GM19099 (cell line): ENCODE results near the gene ASAP3.

Experiments used
- POLR2A ChIP-seq: IDR thresholded peaks from 3 replicates; pipeline ENCODE4 v1.6.1; 2011; ENCODE audit warnings: low read depth; ENCODE audit not compliant: insufficient read length; ENCODE audit errors: extremely low read depth

Gene ASAP3

DNA sequence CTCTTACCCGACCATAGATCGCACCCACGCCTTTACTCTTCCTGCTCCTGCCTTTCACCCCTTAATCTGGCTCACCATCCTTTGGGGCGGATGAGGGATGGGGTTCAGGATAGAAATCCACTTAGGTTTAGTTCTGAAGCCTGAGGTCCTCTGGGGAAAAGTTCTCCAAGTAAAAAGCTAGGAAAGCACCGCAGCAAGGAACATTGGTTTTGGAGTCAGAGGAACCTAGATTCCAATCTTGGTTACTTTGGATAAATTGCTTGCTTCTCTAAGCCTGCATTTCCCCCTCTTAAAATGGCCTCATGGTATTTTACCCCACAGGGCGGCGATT, 988 bp upstream of the ASAP3 start:
- no peak for TF ChIP-seq POLR2A

DNA sequence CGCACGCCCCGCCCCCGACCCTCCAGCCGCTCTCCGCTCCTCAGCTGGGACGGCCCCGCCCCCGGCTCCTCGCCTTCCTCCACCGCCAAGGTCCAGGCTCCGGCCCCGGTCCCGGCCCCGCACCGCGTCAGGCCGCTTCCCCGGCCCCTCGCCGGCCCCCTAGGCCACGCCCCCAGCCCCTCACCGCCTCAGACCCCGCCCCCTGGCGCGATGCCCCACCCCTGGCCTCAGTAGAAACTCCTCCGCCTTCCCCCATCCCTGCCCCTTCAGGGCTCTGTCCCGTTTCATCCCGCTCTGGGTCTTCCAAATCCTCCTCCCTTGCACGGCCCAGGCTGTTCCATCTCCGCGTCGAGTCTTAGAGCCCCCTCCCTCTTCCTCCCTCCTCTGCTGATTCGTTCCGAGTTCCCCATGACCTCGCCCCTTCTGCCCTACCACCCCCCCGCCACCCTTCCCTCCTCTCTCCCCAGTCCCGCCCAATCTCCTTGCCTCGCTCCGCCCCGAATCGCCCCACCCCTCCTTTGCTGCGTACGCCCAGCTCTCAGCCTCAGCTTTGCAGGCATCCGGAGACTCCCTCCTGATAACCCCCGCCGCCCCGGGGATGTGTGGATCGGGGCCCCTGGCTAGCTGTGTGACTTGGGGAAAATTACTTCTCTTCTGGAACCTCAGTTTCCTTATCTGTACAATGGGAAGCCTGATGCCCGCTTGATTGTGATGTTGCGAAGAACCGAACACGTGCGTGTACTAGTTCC, 448 bp upstream of the ASAP3 start:
- no peak for TF ChIP-seq POLR2A

DNA sequence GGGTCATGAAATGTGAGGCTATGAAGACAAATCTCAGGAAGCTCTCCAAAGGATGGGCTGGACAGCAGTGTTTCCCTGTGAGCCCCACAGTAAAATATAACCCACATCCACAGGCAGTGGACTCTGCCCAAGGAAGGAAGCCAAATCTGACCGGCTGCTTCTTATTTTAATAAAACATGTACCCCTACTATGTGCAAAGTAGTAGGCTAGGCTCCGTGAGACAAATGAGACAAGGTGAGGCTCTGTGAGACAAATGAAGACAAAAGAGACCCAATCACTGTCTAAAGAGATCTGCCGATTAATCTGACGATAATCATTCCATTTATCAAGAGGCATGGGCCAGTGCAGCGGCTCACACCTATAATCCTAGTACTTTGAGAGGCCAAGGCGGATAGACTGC, 2.1 kb downstream of the ASAP3 start:
- no peak for TF ChIP-seq POLR2A

DNA sequence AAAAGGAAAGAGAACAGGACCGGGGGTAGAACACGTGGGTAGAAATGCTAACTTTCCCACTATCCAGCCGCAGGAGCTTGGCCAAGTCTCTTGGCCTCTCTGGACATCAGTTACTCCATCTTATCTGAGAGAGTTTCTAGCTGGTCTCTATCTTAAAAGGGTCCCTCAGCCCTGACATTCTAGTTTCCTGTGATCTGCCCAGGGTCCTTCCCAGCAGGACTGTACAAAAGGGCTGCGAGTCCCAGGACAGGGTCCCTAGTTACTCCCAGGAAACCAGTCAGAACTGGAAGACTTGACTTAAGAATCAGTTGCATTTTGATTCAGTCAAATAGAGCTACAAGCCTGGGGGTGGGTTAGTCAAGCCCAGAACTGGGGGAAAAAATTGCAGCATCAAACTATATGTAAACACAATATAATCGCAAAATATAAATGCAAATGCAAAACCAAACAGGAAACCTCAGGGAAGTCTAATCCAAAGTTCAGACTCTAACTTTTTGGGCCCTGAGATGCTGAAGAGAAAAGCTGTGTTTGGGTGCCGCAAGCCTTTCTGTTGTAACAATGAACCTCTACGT, 2.9 kb downstream of the ASAP3 start:
- TF ChIP-seq POLR2A: no peak

DNA sequence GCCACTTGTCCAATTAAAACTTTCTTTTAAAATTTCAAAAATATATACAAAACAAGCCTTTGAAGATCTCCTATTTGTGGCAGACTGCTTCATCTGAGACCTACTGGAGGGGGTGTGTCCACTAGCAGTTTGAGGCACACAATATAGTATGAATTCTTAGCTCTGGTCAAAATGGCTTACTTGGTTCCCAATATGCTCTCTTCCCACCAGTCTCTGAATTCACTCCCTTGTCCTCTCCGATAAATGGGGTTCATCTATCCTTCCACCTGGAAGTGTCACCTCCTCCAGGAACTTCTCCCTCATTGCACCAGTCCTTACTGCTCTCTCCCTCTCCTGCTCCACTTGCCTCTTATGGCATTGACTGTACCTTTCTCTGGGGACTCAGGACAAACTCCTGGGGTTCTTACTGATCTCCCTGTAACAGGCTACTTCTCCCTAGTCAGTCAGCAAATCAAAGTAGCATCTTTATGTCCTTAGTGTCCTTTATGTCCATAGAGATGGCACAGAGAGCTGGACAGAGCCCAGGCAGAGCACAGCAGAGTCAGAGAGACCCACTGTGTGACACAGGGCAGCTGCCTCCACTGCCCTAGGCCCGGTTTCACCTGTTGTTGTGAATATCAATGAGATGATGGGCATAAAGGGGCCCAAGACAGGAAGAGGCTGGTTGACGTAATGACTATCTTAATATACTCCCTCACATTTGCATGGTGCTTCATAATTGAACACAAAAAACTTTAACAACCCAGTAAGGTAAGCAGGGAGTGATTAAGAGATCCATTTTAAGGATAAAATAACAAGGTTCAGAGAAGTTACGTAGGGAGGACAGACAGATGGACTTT, 3.6 kb downstream of the ASAP3 start:
- no peak for TF ChIP-seq POLR2A

DNA sequence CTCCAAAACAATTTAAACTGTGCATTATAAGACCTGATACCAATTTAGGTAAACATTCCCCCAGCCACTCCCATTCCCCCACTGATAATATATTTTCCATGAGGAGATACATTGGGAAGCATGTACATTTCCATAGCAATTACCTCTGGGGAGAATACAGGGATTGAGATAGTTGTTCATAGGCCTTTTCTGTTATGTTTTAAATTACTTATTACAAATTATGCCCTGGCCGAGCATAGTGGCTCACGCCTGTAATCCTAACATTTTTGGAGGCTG, 4.4 kb downstream of the ASAP3 start:
- no peak for TF ChIP-seq POLR2A

DNA sequence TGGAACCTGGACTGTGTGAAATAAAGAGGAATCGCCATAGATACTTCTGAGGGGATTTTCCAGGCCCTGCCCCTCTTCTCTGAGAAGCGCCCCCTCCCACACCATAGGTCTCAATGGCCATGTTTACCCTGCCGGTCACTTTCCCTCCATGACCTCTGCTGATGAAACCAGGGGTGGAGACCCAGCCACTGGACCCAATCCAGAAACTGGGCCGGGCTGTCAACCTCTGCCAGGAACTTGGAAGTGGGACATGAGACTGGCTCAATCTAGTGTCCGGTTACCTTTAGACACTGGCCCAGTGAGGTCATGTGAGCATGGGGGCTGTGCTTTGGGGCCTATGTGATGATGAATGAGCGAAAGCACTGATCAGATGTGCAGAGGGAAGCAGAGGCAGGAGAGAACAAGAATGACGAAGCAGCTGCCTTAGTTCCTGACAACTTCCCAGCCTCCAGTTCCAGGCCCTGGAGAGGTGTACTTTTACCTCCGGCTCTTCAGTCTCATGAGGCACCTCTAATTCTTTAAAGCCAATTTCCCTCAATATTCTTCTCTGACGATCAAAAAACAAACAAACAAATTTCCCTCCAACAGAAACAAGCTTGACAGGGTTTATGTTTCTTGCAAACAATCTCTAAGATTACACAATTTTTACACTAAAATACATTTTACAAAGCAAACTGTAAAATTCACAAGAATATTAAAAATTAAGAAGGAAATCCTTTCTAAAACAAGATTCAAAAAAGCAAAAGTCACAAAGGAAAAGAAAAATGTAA, 4.9 kb downstream of the ASAP3 start:
- TF ChIP-seq POLR2A: no peak

DNA sequence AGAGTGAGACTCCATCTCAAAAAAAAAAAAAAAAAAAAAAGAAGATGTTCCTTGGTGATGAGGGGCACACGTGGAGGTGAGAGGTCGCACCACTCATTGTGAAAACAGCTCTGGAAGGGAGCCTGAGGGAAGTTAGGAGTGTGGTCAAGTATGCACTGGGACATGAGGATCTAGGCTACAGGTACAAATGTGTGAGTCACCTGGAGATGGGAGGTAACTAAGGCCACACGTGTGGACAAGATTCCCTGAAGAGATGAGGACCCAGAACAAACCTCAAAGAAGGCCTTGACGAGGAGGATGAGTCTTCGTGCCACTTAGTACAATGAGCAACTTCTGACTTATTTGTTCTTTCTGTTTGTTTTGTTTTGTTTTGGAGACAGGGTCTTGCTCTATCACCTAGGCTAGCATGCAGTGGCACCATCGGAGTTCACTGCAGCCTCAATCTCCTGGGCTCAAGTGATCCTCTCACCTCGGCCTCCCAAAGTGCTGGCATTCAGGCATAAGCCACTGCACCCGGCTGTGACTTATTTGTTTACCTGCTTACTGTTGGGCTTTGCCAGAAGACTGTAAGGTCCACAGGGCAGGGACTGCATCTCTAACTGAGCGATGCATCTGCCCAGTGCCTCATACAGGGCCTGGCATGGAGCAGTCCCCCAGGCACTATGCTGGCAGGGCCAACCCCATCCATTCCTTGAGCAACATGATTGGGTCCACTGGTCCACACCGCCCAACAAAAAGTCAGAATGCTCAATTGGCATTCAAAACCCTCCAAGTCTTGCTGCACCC, 6.4 kb downstream of the ASAP3 start:
- TF ChIP-seq POLR2A: no peak

DNA sequence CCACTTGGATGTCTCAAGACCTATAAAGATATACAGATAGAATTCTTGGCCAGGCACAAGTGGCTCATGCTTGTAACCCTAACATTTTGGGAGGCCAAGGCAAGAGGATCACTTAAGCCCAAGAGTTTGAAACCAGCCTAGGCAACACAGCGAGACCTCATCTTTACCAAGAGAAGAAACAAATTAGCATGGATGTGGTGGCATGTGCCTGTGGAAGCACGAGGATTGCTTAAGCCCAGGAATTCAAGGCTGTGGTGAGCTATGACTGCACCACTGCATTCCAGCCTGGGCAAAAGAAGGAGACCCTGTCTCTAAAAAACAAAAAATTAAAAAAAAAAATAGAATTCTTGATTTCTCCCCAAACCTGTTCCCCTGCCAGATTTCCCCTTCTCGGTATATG, 8.3 kb downstream of the ASAP3 start:
- no peak for TF ChIP-seq POLR2A

DNA sequence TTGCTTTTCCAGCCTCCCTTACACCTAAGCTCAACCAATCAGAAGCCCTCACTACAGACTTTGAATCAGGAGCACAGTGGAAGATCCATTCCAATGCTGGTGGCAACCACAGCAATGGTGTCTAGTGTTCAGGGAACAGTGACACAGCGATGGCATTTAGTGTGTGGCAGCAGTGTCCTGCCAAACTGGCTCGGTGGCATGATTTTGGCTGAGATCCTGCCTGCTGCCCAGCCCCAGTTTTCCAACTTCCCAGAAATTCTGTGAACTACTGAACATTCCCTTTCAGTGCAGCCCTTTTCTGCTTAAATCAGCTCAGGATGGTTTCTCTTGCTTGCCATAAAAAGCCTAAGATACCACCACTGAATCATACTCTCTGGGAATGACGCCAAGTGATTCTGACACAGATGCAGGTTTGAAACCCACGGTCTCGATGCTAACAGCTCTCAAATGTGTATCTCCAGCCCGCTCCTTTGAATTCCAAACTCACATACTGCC, 8.8 kb downstream of the ASAP3 start:
- no peak for TF ChIP-seq POLR2A

DNA sequence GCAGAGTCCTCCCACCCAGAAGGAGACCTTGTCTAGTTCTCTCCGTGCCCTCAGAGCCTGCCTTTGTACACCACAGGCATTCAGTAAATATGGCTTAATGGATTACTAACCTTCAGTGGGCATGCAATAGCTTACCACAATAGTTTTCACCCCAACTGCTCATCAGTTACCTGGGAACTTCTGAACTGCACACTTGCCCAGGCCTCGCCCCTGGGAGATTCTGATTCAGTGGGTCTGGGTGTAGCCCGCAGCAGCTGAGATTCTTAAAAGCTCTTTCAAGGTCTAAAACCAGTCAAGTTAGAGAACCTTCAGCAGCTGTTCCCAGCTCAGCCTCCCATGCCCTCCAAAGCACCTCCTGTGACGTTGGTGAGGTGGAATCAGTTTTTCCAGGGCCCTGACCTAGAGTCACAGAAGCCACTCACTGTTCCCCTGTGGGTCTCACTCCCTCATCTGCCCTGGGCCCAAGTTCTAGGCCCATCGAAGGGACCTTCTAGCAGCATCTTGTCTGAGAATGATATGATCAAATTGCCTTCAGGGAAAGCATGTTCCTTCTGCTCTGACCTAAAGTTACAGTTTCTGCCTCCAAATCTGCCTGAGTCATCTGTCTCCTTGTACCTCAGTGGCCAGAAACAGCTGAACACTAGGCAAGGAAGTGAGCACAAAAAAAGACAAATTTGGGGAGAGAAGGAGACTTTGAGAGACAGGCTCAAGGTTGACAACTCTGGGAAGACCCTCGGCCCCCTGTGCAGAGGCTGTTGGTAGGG, 10.8 kb downstream of the ASAP3 start:
- no peak for TF ChIP-seq POLR2A

DNA sequence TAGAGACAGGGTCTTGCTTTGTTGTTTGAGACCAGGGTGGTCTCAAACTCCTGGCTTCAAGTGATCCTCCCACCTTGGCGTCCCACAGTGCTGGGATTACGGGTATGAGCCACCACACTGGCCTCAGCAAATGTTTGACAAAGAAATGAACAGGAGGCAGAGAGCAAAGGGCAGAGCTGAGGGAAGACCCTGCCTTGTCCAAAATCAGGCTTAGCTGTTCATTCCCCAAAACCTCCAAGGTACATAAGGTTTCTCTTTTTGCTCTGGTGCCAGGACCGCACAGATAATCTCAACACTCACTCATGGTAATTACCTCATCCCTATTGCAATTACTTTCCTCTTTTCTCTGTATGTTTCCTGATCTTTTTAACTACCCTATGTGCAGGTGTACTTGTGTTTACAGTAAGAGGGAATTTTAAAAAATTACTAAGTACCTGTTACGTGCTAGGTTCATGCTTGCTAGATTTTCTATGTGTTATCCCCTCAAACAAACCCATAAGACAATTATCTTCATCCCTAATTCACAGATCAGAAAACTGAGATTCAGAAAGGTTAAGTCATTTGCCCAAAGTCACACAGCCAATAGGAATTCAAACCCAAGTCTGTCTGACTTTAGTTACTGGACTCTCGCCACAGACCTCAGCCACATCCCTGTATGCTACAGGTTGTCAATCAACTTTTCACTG, 11.5 kb downstream of the ASAP3 start:
- no peak for TF ChIP-seq POLR2A

DNA sequence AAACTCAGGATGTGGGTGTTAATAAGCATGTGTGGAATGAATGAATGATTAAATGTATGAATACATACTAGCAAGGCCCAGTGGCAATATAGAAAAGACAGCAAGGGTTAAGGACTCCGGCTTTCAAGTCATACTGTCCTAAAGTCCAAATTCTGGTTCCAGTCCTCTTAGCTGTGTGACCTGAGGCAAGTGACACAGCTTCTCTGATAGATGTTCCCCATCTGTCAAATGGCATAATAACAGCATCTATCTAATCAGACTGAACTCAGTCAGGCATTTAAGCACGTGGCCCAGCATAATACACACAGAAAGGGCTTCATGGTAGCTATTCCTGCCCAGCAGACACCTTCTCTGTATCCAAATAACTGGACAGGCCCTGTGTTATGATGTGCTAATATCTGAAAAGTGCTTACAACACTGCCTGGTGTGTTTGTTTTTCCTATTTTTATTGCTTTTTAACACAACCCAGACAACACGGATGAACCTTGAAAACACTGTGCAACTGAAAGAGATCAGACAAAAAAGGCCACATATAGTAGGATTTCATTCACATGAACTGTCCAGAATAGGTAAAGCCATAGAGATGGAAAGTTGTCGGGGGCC, 12.4 kb downstream of the ASAP3 start:
- no peak for TF ChIP-seq POLR2A

DNA sequence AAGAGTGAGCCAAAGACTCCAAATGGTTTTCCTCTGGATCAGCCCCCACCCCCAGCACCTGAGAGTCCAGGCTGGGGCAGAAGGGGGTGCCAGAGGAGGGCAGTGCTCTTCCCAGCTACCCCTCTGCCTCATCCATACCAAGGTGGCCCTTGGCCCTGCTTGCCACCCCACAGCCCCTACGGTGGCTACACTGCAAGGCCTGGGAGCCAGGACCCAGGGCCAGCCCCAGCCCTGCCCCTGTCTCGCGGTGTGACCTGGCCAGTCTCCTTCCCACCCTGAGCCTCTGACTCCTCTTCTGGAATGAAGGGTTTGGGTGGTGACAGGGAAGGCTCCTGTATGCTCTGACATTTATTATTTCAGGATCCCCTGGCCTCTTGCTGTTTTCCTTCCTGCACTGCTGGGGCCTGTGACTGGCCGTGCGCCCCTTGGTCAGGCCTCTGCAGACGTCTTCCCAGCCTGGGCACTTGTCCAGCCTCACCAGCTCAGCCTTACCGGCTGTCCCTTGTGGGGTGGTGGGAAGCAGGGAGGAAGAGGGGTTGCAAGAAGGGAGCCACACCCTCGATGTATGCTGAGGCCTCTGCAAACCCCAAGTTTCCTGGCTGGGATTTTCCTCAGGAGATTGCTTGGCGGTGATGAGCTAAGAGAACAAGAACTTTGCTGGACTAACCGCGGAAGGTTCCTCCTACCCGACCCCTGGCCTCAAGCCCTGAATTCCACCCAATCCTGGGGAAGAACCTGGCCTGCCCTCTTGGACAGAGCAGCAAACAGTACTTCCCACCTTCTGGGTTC, 13.5 kb downstream of the ASAP3 start:
- no peak for TF ChIP-seq POLR2A
